Subcutaneous abdominal adipose tissue (tissue), 5 donors: ENCODE measurements around the gene FBXL4.
"Not testable (repeated sequence)": the region's sequence is repeated elsewhere in the genome, so short reads cannot be mapped to it uniquely, and the experiment has no call there.

Experiments used
- H3K27ac ChIP-seq: one replicate; pipeline ENCODE4 v1.7.0; 2013; ENCODE audit warnings: low read depth, mild to moderate bottlenecking, inconsistent platforms, low read length, moderate library complexity
- H3K27me3 ChIP-seq, 5 donors: one replicate each; pipeline ENCODE4 v1.7.0; 2013; ENCODE audit warnings: low read length in 5 of 5, inconsistent platforms in 1 of 5; ENCODE audit not compliant: control insufficient read depth in 5 of 5, insufficient read depth in 4 of 5
- H3K36me3 ChIP-seq, 5 donors: one replicate each; pipeline ENCODE4 v1.7.0; 2013; ENCODE audit warnings: low read length in 5 of 5; ENCODE audit not compliant: control insufficient read depth in 5 of 5, insufficient read depth in 5 of 5
- H3K4me1 ChIP-seq, 5 donors: one replicate each; pipeline ENCODE4 v1.7.0; 2013; ENCODE audit warnings: low read length in 5 of 5, mild to moderate bottlenecking in 3 of 5, moderate library complexity in 1 of 5; ENCODE audit not compliant: control insufficient read depth in 5 of 5, insufficient read depth in 5 of 5
- H3K4me3 ChIP-seq, 5 donors: one replicate each; pipeline ENCODE4 v1.7.0; 2013; ENCODE audit warnings: low read length in 5 of 5, low read depth in 1 of 5
- H3K9ac ChIP-seq, 5 donors: one replicate each; pipeline ENCODE4 v1.7.0; 2013; ENCODE audit warnings: low read length in 5 of 5, mild to moderate bottlenecking in 4 of 5, moderate library complexity in 3 of 5
- H3K9me3 ChIP-seq, 5 donors: one replicate each; pipeline ENCODE4 v1.7.0; 2013; ENCODE audit warnings: low read length in 5 of 5; ENCODE audit not compliant: control insufficient read depth in 5 of 5
- donor health status: healthy.
- donor health status: healthy.
- donor health status: healthy.
- donor health status: healthy.
- donor health status: healthy.

Gene FBXL4

DNA sequence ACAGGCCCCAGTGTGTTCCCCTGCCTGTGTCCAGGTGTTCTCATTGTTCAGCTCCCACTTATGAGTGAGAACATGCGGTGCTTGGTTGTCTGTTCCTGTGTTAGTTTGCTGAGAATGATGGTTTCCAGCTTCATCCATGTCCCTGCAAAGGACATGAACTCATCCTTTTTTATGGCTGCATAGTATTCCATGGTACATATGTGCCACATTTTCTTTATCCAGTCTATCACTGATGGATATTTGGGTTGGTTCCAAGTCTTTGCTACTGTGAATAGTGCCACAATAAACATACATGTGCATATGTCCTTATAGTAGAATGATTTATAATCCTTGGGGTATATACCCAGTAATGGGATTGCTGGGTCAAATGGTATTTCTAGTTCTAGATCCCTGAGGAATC is 41.4 kb downstream of the FBXL4 start:
- H3K27me3 ChIP-seq, H3K9me3 ChIP-seq, H3K4me3 ChIP-seq, H3K27ac ChIP-seq, H3K9ac ChIP-seq: not testable (repeated sequence)
- Histone ChIP-seq H3K4me1 (peaks cover 0 to 13% (median 3%) of the 10 kb centered on the region in 5 donors), H3K36me3 (peaks cover 6 to 14% (median 12%) of the 10 kb centered on the region in 5 donors)

DNA sequence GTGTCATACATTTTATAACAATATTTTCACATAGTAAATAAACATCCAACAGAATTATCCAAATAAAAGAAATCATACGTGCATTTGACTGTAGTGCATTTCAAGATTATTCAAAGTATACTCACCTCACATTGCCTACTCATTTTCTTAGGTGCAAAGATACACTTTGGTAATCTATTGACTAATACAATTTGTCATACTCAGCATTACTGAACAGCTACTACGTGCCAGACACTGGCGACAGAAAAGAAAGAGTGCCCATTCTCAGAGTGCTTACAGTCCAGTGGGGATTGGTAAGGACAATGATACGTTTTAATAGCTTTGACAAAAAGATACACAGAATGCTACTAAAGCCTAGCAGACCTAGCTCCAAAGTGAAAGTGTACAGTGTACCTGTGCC is 42.0 kb downstream of the FBXL4 start:
- Histone ChIP-seq H3K36me3 (peaks cover 11 to 19% (median 15%) of the 10 kb centered on the region in 5 donors), H3K9ac (no peak overlapping the region), H3K27me3 (no peaks in the 10 kb centered on the region), H3K27ac (no peak overlapping the region), H3K4me3 (no peak overlapping the region), H3K4me1 (peaks cover 0 to 13% (median 3%) of the 10 kb centered on the region in 5 donors), H3K9me3 (no peaks in the 10 kb centered on the region)

DNA sequence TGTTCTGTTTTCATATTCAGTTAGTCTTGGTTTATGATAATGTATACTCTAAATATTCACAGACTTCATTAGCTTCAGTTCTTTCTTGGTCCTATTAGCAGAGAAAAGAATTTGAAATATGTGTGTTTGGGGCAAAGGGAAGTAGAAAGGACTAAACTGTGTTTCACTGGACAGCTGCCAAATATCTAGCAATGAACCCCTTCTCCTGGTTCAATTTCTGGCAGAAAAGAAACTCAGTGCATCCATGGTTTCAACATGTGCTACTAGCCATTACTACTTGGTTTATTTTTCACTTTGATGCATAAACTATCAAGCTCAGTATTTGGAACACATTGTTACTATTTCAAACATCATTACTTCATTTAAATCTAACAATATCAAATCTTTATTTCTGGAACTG is 43.6 kb downstream of the FBXL4 start:
- Histone ChIP-seq H3K36me3 (peaks cover 13 to 25% (median 21%) of the 10 kb centered on the region in 5 donors), H3K9me3 (peaks cover 0 to under 1% (median 0%) of the 10 kb centered on the region in 5 donors)

DNA sequence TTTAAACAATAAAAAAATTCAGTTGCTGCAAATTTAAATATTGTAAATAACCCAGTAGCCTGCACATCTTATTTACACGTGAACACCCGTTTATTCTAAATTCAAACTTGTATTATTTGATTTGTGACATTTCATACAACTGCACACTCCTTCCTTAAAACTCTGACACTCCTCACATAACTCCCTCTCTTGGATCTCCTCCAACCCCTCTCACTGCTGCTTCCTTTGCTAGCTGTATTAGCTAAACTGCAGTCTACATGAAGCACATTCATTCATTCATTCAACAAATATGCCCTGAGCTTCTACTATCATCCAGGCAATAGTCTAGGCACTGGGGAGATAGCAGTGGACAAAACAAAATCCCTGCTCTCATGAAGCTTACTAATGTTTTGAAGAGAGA is 47.0 kb downstream of the FBXL4 start:
- Histone ChIP-seq H3K9ac (no peak overlapping the region), H3K4me1 (peaks cover 0 to 13% (median 3%) of the 10 kb centered on the region in 5 donors), H3K36me3 (peaks cover 24 to 41% (median 38%) of the 10 kb centered on the region in 5 donors), H3K27me3 (no peaks in the 10 kb centered on the region), H3K27ac (no peak overlapping the region), H3K9me3 (peaks cover 0 to 3% (median 2%) of the 10 kb centered on the region in 5 donors), H3K4me3 (no peak overlapping the region)

More for the DNA sequence above, 43.6 kb downstream of the FBXL4 start:
- Histone ChIP-seq H3K27ac (no peak overlapping the region), H3K27me3 (no peaks in the 10 kb centered on the region), H3K9ac (no peak overlapping the region), H3K4me3 (no peak overlapping the region), H3K4me1 (peaks cover 0 to 13% (median 3%) of the 10 kb centered on the region in 5 donors)

DNA sequence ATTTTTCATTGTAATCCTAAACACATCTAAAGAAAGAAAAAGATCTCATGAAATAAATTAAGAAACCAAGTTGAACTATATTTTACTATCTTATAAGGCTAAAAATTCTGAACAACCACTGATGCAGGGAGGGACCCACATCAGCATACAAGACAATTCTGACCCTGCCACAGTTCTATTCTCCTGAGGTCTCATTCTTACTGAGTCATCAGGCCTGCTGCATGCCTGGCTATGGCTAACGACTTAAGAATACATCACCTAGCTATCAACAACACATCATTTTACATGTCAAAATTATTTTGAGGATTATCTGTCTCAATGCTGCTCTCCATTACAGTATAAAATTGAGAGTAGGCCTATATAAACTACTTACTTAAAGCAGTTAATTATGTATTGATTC is 52.9 kb downstream of the FBXL4 start:
- H3K27me3 ChIP-seq = no peaks in the 10 kb centered on the region
- H3K36me3 ChIP-seq = peaks cover 15 to 43% (median 31%) of the 10 kb centered on the region in 5 donors
- H3K4me1 ChIP-seq = no peaks in the 10 kb centered on the region
- H3K27ac ChIP-seq = no peak overlapping the region
- H3K9me3 ChIP-seq = peaks cover 0 to 3% (median 2%) of the 10 kb centered on the region in 5 donors
- H3K9ac ChIP-seq = no peak overlapping the region
- H3K4me3 ChIP-seq = no peak overlapping the region

DNA sequence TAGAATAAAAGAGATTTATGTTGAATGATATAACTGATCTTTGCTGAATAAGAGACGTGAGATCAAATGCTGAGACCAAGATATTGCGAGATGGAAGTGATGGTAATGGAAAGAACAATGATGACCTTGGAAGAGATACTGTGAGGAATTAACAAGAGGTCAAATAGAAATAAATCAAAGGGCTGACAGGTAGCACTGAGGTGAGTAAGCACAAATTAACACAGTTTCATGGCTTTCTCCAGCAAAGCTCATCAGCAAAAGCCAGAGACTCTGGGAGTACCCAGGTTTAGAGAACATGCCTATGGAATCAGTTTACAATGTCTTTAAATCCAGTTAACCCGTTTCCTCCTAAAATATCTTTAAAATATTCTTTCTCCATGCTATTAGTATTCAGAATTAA is 60.1 kb downstream of the FBXL4 start:
- no peak overlapping the region for H3K27ac ChIP-seq
- H3K36me3 ChIP-seq = peaks cover 7 to 23% (median 15%) of the 10 kb centered on the region in 5 donors
- H3K9ac ChIP-seq = no peak overlapping the region
- no peak overlapping the region for H3K4me3 ChIP-seq
- H3K9me3 ChIP-seq = no peaks in the 10 kb centered on the region
- H3K27me3 ChIP-seq = no peaks in the 10 kb centered on the region
- no peaks in the 10 kb centered on the region for H3K4me1 ChIP-seq

DNA sequence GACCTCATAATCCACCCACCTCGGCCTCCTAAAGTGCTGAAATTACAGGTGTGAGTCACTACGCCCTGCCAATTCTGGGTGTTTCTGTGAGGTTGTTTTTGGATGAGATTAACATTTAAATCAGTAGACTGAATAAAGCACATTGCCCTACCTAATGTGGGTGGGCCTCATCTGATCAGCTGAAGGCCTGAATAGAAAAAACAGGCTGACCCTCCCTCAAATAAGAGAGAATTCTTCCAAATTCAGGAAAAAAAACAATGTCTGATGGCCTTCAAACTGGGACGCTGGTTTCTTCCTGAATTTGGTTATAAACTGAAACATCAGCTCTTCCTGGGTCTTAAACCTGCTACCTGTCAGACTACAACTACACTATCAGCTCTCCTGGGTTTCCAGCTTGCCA is 62.4 kb downstream of the FBXL4 start:
- Histone ChIP-seq H3K9ac (no peak overlapping the region), H3K27ac (no peak overlapping the region), H3K4me3 (no peak overlapping the region), H3K27me3 (no peaks in the 10 kb centered on the region), H3K36me3 (peaks cover 7 to 20% (median 16%) of the 10 kb centered on the region in 5 donors), H3K4me1 (no peaks in the 10 kb centered on the region), H3K9me3 (no peaks in the 10 kb centered on the region)

DNA sequence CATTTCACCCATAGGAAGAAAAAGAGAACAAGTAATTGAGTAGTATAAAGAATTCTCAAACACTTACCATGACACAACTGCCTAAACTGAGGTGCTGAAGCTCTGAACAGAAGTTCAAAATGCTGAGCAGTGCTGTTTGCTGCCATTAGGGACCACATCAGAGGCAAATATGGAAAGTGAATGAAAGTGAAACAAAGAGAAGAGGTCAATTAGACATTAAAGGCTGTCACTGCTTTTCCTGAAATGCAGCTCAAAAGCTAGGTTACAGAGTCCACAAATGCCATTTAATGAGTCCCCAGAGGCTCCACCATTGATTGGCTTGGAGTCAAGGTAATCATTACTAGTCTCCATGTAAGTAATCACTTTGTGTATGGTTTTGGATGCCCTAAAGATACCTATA is 67.3 kb downstream of the FBXL4 start:
- H3K9ac ChIP-seq = no peak overlapping the region
- H3K27me3 ChIP-seq = no peaks in the 10 kb centered on the region
- peaks cover 0 to 17% (median 12%) of the 10 kb centered on the region in 5 donors for H3K36me3 ChIP-seq
- H3K4me3 ChIP-seq = no peak overlapping the region
- H3K4me1 ChIP-seq = peaks cover 0 to 11% (median 0%) of the 10 kb centered on the region in 5 donors
- H3K9me3 ChIP-seq = no peaks in the 10 kb centered on the region
- no peak overlapping the region for H3K27ac ChIP-seq

DNA sequence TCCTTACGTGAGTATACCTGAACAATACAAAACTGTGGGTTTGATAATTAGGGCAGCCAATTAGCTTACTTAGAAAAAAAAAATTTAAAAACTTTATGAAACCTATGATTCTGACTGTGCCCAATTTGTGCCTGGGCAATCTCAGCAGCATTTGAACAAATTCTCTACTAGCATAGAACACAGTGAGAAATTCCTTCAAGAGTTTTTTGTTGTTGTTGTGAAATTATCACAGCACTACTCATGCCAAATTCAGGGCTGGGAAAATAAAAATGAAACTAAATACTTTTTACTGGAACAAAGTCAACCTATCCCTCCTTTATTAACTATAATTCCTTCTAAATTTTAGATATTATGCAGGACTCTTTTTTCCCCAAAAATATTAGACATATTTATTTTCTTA is 70.5 kb downstream of the FBXL4 start:
- Histone ChIP-seq H3K9me3 (no peaks in the 10 kb centered on the region), H3K9ac (peak overlapping the region in 1 of 5 donors; percentile 46), H3K27me3 (no peaks in the 10 kb centered on the region), H3K4me1 (peaks cover 0 to 11% (median 0%) of the 10 kb centered on the region in 5 donors), H3K36me3 (peaks cover 0 to 23% (median 10%) of the 10 kb centered on the region in 5 donors), H3K4me3 (no peak overlapping the region), H3K27ac (no peak overlapping the region)

DNA sequence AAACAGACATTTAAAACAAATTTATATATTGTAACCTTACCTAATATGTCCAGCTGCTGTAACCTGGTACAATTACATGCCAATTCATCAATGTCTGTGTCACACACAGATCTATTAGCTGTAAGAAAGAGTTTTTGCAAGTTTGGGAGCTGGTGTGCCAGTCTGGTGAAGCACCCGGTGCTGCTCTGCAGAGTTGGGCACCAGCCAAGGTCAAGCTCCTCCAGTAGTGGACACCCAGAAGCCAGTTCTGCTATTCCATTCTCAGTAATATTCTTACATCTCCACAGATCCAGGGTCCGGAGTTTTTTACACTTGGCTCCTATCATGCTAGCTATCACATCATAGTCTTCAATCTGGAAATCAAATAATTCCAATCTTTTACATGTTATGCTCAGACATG is 72.4 kb downstream of the FBXL4 start:
- Histone ChIP-seq H3K9me3 (no peaks in the 10 kb centered on the region), H3K36me3 (peaks cover 4 to 26% (median 8%) of the 10 kb centered on the region in 5 donors), H3K4me1 (peaks cover 0 to 11% (median 0%) of the 10 kb centered on the region in 5 donors), H3K9ac (no peak overlapping the region), H3K27ac (no peak overlapping the region), H3K4me3 (no peak overlapping the region), H3K27me3 (no peaks in the 10 kb centered on the region)
